Spleen (tissue), 7 donors: ENCODE measurements around the gene KCNJ4.

ENCODE experiments used
- CTCF ChIP-seq, 11 experiments: fragments of 200-600 bp in 7 of 11; fragments of 450-650 bp in 4 of 11; sonication (generic) in 4 of 11; IDR thresholded peaks in 8 of 11; conservative IDR thresholded peaks in 3 of 11; 1 replicate in 7 of 11; 2 replicates in 4 of 11; pipeline versions ENCODE4 v1.4.0 to v1.8.0; 2016 to 2021; ENCODE audit warnings: antibody characterized with exemption in 11 of 11, inconsistent platforms in 4 of 11, mild to moderate bottlenecking in 1 of 11
- POLR2A ChIP-seq, 3 donors: fragments of 450-650 bp; IDR thresholded peaks; one replicate each; pipeline ENCODE4 v1.5.1; 2017; ENCODE audit warnings: antibody characterized with exemption in 3 of 3, mild to moderate bottlenecking in 1 of 3
- donor health status: DM: no; HTN: no; CAD: no; lungs with moderate emphysema.
- donor health status: DM: no; HTN: no; CAD: no.
- donor health status: DM: no; HTN: no; CAD: no.

GRCh38 chr22:38416621-38417251 is 38.3 kb downstream of the KCNJ4 start:
- TF ChIP-seq POLR2A (IDR thresholded peaks at IDR 0.05) (no peak), CTCF (IDR thresholded peaks at IDR 0.05 in 8 of 11, conservative IDR thresholded peaks at IDR 0.05 in 3 of 11) (no peak)
